Liver (tissue), 9 donors: Measurements from ENCODE around the gene PLOD3. TPM values are rescaled to one million over a fixed set of nuclear protein-coding genes. Genes with fewer than 3 reads are reported as not detected.

Experiments used
- DNase-seq: peaks from one replicate; pipeline ENCODE4 v3.0.0-alpha.2; 2017; ENCODE audit warnings: low spot score
- H3K27ac ChIP-seq, 2 donors: one replicate each; pipeline ENCODE4 v1.7.0; 2013; ENCODE audit warnings: inconsistent platforms in 2 of 2, low read length in 2 of 2, control low read depth in 1 of 2, low read depth in 1 of 2, mild to moderate bottlenecking in 1 of 2
- H3K27me3 ChIP-seq, 4 donors: one replicate each; pipeline versions ENCODE4 v1.6.1 to v1.7.0; 2013; ENCODE audit warnings: low read length in 3 of 4, inconsistent platforms in 1 of 4, mild to moderate bottlenecking in 1 of 4, moderate library complexity in 1 of 4; ENCODE audit not compliant: control insufficient read depth in 4 of 4, insufficient read depth in 4 of 4
- H3K36me3 ChIP-seq, 4 donors: one replicate each; pipeline versions ENCODE4 v1.6.1 to v1.7.0; 2013; ENCODE audit warnings: low read length in 3 of 4, mild to moderate bottlenecking in 3 of 4, low read depth in 1 of 4, moderate library complexity in 1 of 4; ENCODE audit not compliant: control insufficient read depth in 4 of 4, insufficient read depth in 3 of 4
- H3K4me1 ChIP-seq, 4 donors: one replicate each; pipeline versions ENCODE4 v1.6.1 to v1.7.0; 2013; ENCODE audit warnings: low read length in 3 of 4, mild to moderate bottlenecking in 3 of 4, moderate library complexity in 1 of 4; ENCODE audit not compliant: control insufficient read depth in 4 of 4, insufficient read depth in 4 of 4
- H3K4me3 ChIP-seq, 3 donors: one replicate each; pipeline versions ENCODE4 v1.6.1 to v1.7.0; 2013; ENCODE audit warnings: low read length in 3 of 3, control low read depth in 1 of 3, low read depth in 1 of 3, mild to moderate bottlenecking in 1 of 3
- H3K9ac ChIP-seq, 2 donors: one replicate each; pipeline ENCODE4 v1.7.0; 2013; ENCODE audit warnings: low read length in 2 of 2, mild to moderate bottlenecking in 2 of 2, moderate library complexity in 2 of 2, control low read depth in 1 of 2, low read depth in 1 of 2
- H3K9me3 ChIP-seq, 4 donors: one replicate each; pipeline versions ENCODE4 v1.6.1 to v1.7.0; 2013; ENCODE audit warnings: low read length in 3 of 4; ENCODE audit not compliant: control insufficient read depth in 4 of 4
- ATF3 ChIP-seq: IDR thresholded peaks from 2 replicates; pipeline ENCODE4 v1.6.1; 2016; ENCODE audit warnings: antibody characterized with exemption
- CTCF ChIP-seq: fragments of 150-350 bp; IDR thresholded peaks from 2 replicates; pipeline ENCODE4 v1.5.1; 2017; ENCODE audit warnings: improper control_type of control experiment, low read depth, low read length; ENCODE audit not compliant: missing input control
- EGR1 ChIP-seq, 2 donors: IDR thresholded peaks; 2 replicates each; pipeline ENCODE4 v1.6.1; 2016 to 2018; ENCODE audit warnings: antibody characterized with exemption in 2 of 2, low read depth in 2 of 2
- FOXA1 ChIP-seq: IDR thresholded peaks from 2 replicates; pipeline ENCODE4 v1.6.1; 2016; ENCODE audit warnings: antibody characterized with exemption
- FOXA2 ChIP-seq: IDR thresholded peaks from 2 replicates; pipeline ENCODE4 v1.6.1; 2016; ENCODE audit warnings: antibody characterized with exemption
- GABPA ChIP-seq, 2 donors: IDR thresholded peaks in 1 of 2; conservative IDR thresholded peaks in 1 of 2; 2 replicates each; pipeline ENCODE4 v1.6.1; 2016; ENCODE audit warnings: antibody characterized with exemption in 2 of 2, mild to moderate bottlenecking in 1 of 2, moderate library complexity in 1 of 2
- HNF4A ChIP-seq, 2 donors: conservative IDR thresholded peaks; 2 replicates each; pipeline ENCODE4 v1.6.1; 2016; ENCODE audit warnings: antibody characterized with exemption in 2 of 2, mild to moderate bottlenecking in 2 of 2
- HNF4G ChIP-seq: IDR thresholded peaks from 2 replicates; pipeline ENCODE4 v1.6.1; 2016; ENCODE audit warnings: antibody characterized with exemption
- JUND ChIP-seq, 2 donors: IDR thresholded peaks; 2 replicates each; pipeline ENCODE4 v1.6.1; 2016; ENCODE audit warnings: antibody characterized with exemption in 2 of 2
- MAX ChIP-seq: IDR thresholded peaks from 2 replicates; pipeline ENCODE4 v1.6.1; 2016; ENCODE audit warnings: antibody characterized with exemption
- NR2F2 ChIP-seq: IDR thresholded peaks from 2 replicates; pipeline ENCODE4 v1.6.1; 2016; ENCODE audit warnings: antibody characterized with exemption
- RAD21 ChIP-seq, 2 donors: IDR thresholded peaks; 2 replicates each; pipeline ENCODE4 v1.6.1; 2016; ENCODE audit warnings: antibody characterized with exemption in 2 of 2, mild to moderate bottlenecking in 2 of 2
- REST ChIP-seq: IDR thresholded peaks from 2 replicates; pipeline ENCODE4 v1.6.1; 2016; ENCODE audit warnings: antibody characterized with exemption, mild to moderate bottlenecking
- RXRA ChIP-seq, 2 donors: IDR thresholded peaks; 2 replicates each; pipeline ENCODE4 v1.6.1; 2017 to 2018; ENCODE audit warnings: antibody characterized with exemption in 2 of 2, mild to moderate bottlenecking in 1 of 2
- SP1 ChIP-seq: IDR thresholded peaks from 2 replicates; pipeline ENCODE4 v1.6.1; 2018; ENCODE audit warnings: antibody characterized with exemption, mild to moderate bottlenecking
- TAF1 ChIP-seq: conservative IDR thresholded peaks from 2 replicates; pipeline ENCODE4 v1.6.1; 2016; ENCODE audit warnings: antibody characterized with exemption, mild to moderate bottlenecking
- YY1 ChIP-seq: IDR thresholded peaks from 2 replicates; pipeline ENCODE4 v1.6.1; 2016; ENCODE audit warnings: antibody characterized with exemption, mild to moderate bottlenecking
- ZBTB33 ChIP-seq: IDR thresholded peaks from 2 replicates; pipeline ENCODE4 v1.6.1; 2016; ENCODE audit warnings: antibody characterized with exemption
- WGBS: extraction: QIAGEN DNeasy Blood & Tissue Kit; methylation state at CpG from one replicate; pipeline ENCODE4 v1.1.7; 2013; 5-methylcytosine and 5-hydroxymethylcytosine counted together
- polyA plus RNA-seq, 2 donors: library from polyadenylated mRNA; stranded (reverse) in 1 of 2; unstranded in 1 of 2; fragments of 200-250 nt in 1 of 2; fragments of >200 nt in 1 of 2; fragmentation: Nextera tagmentation in 1 of 2; extraction: Ambion mirVana in 1 of 2; gene quantifications; one replicate each; pipeline versions ENCODE4 v1.2.1 to v1.2.3, GENCODE V29; 2013 to 2015
- total RNA-seq, 2 donors: library from RNA; depleted of rRNA; stranded (reverse); fragments of >200 nt; gene quantifications; one replicate each; pipeline ENCODE4 v1.2.3, GENCODE V29; 2014
- donor health status: healthy.
- donor health status: healthy.
- donor health status: healthy.
- donor health status: healthy.
- donor health status: healthy.

Gene PLOD3
- total and polyA plus RNA-seq, 4 donors = 19.4 to 42.9 (median 27.7) TPM

- Histone ChIP-seq H3K9me3 (no peaks in the 10 kb centered on the region), H3K27me3 (no peaks in the 10 kb centered on the region), H3K36me3 (peaks cover 0 to 5% (median 1%) of the 10 kb centered on the region in 4 donors), H3K4me1 (peaks cover 0 to 20% (median 12%) of the 10 kb centered on the region in 4 donors), H3K27ac (peak overlapping the region; percentile 65 to 72), H3K4me3 (peak overlapping the region; percentile 64 to 98 (median 79)), H3K9ac (peak overlapping the region; percentile 62 to 70)
- under 1% methylated on average over 55 of the region's 55 CpGs for WGBS
- DNase-seq = peak; percentile 98
- TF ChIP-seq YY1 (peak; percentile 71), ATF3 (peak; percentile 37), TAF1 (peak; percentile 18), HNF4A (conservative IDR thresholded peaks at IDR 0.05) (peak in 1 of 2 donors; percentile 28), MAX (peak; percentile 43), JUND (IDR thresholded peaks at IDR 0.05) (no peak), HNF4G (no peak), GABPA (IDR thresholded peaks at IDR 0.05 in 1 of 2, conservative IDR thresholded peaks at IDR 0.05 in 1 of 2) (peak; percentile 53 to 89), RXRA (IDR thresholded peaks at IDR 0.05) (no peak), CTCF (no peak), RAD21 (IDR thresholded peaks at IDR 0.05) (peak in 1 of 2 donors; percentile 50), FOXA1 (no peak), NR2F2 (no peak), FOXA2 (no peak), REST (peak; percentile 50), SP1 (peak; percentile 72), EGR1 (IDR thresholded peaks at IDR 0.05; ENCODE audit: low read depth in 2 of 2) (peak in 1 of 2 donors; percentile 44), ZBTB33 (peak; percentile 51)
These were observed 34.7 kb upstream of the PLOD3 start for GRCh38 chr7:101251871-101252659.
